Measurements from ENCODE around the gene PCDHB5.
"Not testable (repeated sequence)": the region's sequence is repeated elsewhere in the genome, so short reads cannot be mapped to it uniquely, and the experiment has no call there.

The PCDHB5 gene

DNA sequence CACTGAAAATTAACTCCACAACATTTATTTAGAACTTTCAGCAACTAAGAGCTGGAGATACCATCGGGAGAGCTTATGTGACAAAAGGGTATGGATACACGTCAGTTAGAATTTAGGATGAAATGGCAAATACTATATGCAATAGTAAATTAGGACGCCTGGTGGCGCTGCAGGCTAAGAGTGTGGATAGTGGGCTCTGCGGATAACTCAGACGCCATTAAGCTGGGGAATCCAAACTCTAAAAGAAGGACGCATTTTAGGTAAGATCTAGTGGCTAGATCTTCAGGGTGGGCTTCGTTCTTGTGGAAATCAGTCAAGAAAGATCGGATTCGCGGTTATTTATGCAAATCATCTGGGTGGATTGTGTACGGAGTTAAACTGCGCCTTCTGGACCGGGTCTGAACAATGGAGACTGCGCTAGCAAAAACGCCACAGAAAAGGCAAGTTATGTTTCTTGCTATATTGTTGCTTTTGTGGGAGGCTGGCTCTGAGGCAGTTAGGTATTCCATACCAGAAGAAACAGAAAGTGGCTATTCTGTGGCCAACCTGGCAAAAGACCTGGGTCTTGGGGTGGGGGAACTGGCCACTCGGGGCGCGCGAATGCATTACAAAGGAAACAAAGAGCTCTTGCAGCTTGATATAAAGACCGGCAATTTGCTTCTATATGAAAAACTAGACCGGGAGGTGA, at the start of gene PCDHB5:
Gene PCDHB5, plus strand, starts transcription at position 177 of the 688 bp plus-strand sequence. Its CDS starts 229 bp downstream, at position 406.
- DNase-seq (ENCODE audit: low spot score), result no peak

DNA sequence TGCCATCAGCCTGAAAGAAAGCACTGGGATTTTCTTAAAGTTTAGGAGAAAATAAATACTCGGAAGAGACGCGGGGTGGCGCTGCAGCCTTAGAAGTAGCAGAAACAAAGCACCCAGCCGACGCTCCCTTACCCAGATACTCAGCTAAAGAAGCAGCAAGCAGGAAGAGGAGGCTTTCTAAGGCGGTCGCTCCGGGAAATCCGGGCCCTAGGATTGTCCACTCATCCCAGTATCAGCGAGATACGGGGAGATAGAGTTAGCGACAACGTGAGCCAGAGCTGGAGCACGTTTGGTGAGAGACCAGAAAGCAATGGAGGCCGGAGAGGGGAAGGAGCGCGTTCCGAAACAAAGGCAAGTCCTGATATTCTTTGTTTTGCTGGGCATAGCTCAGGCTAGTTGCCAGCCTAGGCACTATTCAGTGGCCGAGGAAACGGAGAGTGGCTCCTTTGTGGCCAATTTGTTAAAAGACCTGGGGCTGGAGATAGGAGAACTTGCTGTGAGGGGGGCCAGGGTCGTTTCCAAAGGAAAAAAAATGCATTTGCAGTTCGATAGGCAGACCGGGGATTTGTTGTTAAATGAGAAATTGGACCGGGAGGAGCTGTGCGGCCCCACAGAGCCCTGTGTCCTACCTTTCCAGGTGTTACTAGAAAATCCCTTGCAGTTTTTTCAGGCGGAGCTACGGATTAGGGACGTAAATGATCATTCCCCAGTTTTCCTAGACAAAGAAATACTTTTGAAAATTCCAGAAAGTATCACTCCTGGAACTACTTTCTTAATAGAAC, 40.3 kb upstream of the PCDHB5 start, which contains the start of gene PCDHB2:
Gene PCDHB2, plus strand, starts transcription at position 135 of the 782 bp plus-strand sequence. Its CDS starts 176 bp downstream, at position 311.
- DNase-seq (ENCODE audit: low spot score), result no peak

DNA sequence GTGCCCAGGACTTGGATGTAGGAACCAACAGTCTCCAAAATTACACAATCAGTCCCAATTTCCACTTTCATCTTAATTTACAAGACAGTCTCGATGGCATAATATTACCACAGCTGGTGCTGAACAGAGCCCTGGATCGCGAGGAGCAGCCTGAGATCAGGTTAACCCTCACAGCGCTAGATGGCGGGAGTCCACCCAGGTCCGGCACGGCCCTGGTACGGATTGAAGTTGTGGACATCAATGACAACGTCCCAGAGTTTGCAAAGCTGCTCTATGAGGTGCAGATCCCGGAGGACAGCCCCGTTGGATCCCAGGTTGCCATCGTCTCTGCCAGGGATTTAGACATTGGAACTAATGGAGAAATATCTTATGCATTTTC, 39.8 kb upstream of the PCDHB5 start:
- no peak for DNase-seq (ENCODE audit: low spot score)

DNA sequence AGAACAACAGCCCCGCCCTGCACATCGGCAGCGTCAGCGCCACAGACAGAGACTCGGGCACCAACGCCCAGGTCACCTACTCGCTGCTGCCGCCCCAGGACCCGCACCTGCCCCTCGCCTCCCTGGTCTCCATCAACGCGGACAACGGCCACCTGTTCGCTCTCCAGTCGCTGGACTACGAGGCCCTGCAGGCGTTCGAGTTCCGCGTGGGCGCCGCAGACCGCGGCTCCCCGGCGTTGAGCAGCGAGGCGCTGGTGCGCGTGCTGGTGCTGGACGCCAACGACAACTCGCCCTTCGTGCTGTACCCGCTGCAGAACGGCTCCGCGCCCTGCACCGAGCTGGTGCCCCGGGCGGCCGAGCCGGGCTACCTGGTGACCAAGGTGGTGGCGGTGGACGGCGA, 38.8 kb upstream of the PCDHB5 start:
- not testable (repeated sequence) for DNase-seq (ENCODE audit: low spot score)

DNA sequence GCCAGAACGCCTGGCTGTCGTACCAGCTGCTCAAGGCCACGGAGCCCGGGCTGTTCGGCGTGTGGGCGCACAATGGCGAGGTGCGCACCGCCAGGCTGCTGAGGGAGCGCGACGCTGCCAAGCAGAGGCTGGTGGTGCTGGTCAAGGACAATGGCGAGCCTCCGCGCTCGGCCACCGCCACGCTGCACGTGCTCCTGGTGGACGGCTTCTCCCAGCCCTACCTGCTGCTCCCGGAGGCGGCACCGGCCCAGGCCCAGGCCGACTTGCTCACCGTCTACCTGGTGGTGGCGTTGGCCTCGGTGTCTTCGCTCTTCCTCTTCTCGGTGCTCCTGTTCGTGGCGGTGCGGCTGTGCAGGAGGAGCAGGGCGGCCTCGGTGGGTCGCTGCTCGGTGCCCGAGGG, 38.4 kb upstream of the PCDHB5 start:
- not testable (repeated sequence) for DNase-seq (ENCODE audit: low spot score)

DNA sequence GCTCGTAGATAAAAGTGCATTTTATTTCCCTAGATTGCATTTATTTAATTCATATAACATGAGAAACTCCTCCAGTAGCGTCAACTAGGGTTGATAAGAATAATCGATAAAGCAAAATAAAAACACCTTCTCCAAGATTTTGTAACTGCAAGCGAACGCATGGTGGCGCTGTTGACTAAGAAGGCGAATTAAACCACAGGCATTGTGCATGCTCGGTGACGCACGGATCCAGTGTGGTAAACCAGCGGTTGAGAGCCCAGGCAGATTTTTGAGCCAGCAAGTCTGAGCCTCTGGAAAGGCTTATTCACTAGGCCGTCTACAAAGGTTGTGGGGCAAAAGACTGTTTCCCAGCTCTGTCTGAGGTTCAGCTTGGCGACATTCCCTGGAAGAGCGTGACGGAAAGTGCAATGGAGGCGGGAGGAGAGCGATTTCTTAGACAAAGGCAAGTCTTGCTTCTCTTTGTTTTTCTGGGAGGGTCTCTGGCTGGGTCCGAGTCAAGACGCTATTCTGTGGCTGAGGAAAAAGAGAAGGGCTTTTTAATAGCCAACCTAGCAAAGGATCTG, 34.7 kb upstream of the PCDHB5 start, which contains the start of gene PCDHB3:
Gene PCDHB3, plus strand, starts transcription at position 231 of the 563 bp plus-strand sequence. Its CDS starts 177 bp downstream, at position 408.
- no peak for DNase-seq (ENCODE audit: low spot score)

DNA sequence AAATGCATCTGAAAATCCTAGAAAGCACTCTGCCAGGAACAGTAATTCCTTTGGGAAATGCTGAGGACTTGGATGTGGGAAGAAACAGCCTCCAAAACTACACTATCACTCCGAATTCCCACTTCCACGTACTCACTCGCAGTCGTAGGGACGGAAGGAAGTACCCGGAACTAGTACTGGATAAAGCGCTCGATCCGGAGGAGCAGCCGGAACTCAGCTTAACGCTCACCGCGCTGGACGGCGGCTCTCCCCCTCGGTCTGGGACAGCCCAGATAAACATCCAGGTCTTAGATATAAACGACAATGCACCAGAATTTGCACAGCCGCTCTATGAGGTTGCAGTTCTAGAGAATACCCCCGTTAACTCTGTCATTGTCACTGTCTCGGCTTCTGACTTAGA, 33.9 kb upstream of the PCDHB5 start:
- no peak for DNase-seq (ENCODE audit: low spot score)

DNA sequence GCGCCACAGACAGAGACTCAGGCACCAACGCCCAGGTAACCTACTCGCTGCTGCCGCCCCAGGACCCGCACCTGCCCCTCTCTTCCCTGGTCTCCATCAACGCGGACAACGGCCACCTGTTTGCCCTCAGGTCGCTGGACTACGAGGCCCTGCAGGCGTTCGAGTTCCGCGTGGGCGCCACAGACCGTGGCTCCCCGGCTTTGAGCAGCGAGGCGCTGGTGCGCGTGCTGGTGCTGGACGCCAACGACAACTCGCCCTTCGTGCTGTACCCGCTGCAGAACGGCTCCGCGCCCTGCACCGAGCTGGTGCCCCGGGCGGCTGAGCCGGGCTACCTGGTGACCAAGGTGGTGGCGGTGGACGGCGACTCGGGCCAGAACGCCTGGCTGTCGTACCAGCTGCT, 32.9 kb upstream of the PCDHB5 start:
- not testable (repeated sequence) for DNase-seq (ENCODE audit: low spot score)

DNA sequence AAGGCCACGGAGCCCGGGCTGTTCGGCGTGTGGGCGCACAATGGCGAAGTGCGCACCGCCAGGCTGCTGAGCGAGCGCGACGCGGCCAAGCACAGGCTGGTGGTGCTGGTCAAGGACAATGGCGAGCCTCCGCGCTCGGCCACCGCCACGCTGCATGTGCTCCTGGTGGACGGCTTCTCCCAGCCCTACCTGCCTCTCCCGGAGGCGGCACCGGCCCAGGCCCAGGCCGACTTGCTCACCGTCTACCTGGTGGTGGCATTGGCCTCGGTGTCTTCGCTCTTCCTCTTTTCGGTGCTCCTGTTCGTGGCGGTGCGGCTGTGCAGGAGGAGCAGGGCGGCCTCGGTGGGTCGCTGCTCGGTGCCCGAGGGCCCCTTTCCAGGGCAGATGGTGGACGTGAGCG, 32.5 kb upstream of the PCDHB5 start:
- not testable (repeated sequence) for DNase-seq (ENCODE audit: low spot score)

DNA sequence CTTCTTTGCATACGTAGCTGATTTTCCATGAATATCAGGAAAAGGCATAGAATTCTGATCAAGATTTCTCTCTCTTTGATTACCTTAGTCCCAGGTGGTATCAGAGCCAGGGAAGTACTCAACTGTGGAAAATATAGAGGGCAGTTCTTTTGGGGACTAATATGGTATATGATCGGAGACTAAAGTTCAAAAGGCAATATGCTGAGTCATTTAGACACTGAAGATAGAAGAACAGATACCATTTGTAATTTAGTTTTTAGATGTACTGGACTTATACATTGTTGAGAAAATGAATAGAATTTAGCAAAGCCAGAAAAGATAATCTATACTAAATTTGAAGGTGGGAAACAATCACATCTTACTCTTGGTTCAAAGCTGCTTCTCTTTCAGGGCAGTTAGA, 29.7 kb upstream of the PCDHB5 start:
- DNase-seq (ENCODE audit: low spot score), result no peak

DNA sequence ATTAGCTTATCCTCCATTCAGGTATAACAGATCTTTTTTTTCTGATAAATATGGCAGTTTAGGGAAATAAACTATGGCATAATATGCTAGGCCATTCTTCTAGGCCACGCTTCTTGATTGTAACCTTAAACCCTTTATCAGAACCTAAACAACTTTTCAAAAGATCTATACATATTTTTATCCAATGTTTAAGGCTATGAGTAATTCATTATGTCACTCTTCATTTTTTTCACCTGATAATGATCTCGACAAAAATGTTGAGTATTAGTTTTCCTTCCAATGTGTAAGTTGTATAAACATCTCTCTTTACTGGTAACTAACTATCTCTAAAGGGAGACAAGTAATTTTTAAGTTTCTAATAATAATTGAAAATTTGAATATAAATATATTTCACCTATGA, 15.8 kb upstream of the PCDHB5 start:
- no peak for DNase-seq (ENCODE audit: low spot score)

DNA sequence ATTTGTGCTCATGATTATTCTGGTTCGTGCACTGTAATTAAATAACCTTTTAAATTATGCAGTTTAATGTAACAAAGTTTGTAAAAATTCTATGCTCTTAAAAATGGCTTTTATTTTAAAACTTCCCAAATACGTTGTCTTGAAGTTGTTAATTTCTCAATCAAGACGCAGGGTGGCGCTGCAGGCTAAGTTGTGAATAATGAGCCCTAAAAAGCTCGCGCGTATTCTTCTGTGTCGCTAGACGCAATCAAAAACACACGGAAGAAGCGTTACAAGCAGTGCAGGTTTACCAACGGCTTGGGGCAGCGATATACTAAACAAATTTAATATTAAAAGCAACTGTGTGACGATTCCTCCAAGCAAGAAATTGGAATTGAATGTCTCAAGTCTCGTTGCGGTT, 13.4 kb upstream of the PCDHB5 start, which contains the start of gene PCDHB4:
Gene PCDHB4, plus strand, starts transcription at position 256 of the 400 bp plus-strand sequence. CDS start 181 bp downstream, outside the sequence.
- no peak for DNase-seq (ENCODE audit: low spot score)

DNA sequence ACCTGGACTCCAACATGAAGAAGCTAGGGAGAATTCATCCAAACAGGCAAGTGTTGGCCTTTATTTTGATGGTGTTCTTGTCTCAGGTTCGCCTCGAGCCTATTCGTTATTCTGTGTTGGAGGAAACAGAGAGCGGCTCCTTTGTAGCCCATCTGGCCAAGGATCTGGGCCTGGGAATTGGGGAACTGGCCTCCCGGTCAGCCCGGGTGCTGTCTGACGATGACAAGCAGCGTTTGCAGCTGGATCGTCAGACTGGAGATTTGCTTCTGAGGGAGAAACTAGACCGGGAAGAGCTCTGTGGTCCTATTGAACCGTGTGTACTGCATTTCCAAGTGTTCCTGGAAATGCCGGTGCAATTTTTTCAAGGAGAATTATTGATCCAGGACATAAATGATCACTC, 13.0 kb upstream of the PCDHB5 start:
- no peak for DNase-seq (ENCODE audit: low spot score)

DNA sequence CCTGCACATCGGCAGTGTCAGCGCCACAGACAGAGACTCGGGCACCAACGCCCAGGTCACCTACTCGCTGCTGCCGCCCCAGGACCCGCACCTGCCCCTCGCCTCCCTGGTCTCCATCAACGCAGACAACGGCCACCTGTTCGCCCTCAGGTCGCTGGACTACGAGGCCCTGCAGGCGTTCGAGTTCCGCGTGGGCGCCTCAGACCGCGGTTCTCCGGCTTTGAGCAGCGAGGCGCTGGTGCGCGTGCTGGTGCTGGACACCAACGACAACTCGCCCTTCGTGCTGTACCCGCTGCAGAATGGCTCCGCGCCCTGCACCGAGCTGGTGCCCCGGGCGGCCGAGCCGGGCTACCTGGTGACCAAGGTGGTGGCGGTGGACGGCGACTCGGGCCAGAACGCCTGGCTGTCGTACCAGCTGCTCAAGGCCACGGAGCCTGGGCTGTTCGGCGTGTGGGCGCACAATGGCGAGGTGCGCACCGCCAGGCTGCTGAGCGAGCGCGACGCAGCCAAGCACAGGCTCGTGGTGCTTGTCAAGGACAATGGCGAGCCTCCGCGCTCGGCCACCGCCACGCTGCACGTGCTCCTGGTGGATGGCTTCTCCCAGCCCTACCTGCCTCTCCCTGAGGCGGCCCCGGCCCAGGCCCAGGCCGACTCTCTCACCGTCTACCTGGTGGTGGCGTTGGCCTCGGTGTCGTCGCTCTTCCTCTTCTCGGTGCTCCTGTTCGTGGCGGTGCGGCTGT, 11.4 kb upstream of the PCDHB5 start:
- DNase-seq (ENCODE audit: low spot score), result not testable (repeated sequence)

DNA sequence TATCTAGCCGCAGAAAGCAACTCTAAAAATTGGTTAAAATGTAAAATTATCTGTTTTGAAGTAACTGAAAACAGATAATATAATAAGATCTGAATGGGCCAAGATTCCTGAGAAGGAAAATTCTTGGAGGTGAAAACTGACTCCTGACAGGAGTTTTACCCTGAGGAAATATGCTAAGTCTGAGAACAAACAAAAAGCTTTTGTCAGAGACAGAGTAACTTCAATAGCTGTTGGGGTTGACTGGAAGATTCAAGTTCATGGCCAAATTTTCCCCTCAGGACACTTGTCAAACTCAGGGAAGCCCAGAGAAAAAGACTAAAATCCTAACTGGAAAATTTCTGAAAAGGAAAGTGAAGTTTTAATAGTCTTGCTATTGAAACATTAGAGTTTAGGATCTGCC, 7.7 kb upstream of the PCDHB5 start:
- no peak for DNase-seq (ENCODE audit: low spot score)

DNA sequence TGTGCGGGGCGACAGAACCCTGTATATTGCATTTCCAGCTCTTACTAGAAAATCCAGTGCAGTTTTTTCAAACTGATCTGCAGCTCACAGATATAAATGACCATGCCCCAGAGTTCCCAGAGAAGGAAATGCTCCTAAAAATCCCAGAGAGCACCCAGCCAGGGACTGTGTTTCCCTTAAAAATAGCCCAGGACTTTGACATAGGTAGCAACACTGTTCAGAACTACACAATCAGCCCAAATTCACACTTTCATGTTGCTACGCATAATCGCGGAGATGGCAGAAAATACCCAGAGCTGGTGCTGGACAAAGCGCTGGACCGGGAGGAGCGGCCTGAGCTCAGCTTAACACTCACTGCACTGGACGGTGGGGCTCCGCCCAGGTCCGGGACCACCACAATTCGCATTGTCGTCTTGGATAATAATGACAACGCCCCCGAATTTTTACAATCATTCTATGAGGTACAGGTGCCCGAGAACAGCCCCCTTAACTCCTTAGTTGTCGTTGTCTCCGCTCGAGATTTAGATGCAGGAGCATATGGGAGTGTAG, 786 bp downstream of the PCDHB5 start:
- no peak for DNase-seq (ENCODE audit: low spot score)

DNA sequence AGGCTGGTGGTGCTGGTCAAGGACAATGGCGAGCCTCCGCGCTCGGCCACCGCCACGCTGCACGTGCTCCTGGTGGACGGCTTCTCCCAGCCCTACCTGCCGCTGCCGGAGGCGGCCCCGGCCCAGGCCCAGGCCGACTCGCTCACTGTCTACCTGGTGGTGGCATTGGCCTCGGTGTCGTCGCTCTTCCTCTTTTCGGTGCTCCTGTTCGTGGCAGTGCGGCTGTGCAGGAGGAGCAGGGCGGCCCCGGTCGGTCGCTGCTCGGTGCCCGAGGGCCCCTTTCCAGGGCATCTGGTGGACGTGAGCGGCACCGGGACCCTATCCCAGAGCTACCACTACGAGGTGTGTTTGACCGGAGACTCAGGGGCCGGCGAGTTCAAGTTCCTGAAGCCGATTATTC, 2.3 kb downstream of the PCDHB5 start:
- not testable (repeated sequence) for DNase-seq (ENCODE audit: low spot score)

DNA sequence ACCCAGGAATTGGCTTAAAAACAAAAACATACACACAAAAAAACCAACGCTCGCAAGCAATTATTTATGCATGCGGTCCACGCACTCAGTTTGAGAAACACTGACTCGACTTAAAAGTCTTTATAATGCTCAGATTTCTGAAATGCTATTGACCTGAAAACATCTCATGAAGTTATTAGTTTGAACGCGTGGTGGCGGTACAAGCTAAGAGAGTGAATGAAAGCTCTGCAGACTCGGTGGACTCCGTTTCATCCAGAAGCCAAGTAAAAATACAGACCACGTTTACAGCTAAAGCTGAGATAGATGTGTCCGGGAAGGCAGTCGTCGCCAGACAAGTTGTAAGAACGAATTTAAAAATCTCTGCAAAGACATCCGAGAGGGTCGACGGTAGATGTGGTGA, 14.8 kb downstream of the PCDHB5 start, which contains the start of gene PCDHB6:
Gene PCDHB6, plus strand, starts transcription at position 246 of the 400 bp plus-strand sequence. CDS start 201 bp downstream, outside the sequence.
- no peak for DNase-seq (ENCODE audit: low spot score)

DNA sequence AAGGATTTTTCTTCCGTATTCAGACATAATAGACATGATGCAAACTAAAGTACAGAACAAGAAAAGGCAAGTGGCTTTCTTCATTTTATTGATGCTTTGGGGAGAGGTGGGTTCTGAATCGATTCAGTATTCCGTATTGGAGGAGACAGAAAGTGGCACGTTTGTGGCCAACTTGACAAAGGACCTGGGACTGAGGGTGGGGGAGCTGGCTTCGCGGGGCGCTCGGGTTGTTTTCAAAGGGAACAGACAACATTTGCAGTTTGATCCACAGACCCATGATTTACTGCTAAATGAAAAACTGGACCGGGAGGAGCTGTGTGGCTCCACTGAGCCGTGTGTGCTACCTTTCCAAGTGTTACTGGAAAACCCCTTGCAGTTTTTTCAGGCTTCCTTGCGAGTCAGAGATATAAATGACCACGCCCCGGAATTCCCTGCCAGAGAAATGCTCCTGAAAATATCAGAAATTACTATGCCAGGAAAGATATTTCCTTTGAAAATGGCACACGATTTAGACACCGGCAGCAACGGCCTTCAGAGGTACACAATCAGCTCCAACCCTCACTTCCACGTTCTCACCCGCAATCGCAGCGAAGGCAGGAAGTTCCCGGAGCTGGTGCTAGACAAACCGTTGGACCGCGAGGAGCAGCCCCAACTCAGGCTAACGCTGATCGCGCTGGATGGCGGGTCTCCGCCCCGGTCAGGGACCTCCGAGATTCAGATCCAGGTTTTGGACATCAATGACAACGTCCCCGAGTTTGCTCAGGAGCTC, 15.4 kb downstream of the PCDHB5 start:
- DNase-seq (ENCODE audit: low spot score), result no peak

DNA sequence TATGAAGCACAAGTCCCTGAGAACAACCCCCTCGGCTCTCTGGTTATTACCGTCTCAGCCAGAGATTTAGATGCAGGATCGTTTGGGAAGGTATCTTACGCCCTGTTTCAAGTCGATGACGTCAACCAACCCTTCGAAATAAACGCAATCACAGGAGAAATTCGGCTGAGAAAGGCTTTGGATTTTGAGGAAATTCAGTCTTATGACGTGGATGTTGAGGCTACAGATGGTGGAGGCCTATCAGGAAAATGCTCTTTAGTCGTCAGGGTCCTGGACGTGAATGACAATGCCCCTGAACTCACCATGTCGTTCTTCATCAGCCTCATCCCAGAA, 16.0 kb downstream of the PCDHB5 start:
- no peak for DNase-seq (ENCODE audit: low spot score)

DNA sequence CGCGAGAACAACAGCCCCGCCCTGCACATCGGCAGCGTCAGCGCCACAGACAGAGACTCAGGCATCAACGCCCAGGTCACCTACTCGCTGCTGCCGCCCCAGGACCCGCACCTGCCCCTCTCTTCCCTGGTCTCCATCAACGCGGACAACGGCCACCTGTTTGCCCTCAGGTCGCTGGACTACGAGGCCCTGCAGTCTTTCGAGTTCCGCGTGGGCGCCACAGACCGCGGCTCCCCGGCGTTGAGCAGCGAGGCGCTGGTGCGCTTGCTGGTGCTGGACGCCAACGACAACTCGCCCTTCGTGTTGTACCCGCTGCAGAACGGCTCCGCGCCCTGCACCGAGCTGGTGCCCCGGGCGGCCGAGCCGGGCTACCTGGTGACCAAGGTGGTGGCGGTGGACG, 16.6 kb downstream of the PCDHB5 start:
- DNase-seq (ENCODE audit: low spot score), result not testable (repeated sequence)

All from SW480 (cell line).